Panc1 (cell line): ENCODE data around the gene GLIPR2. TPM values are rescaled to one million over a fixed set of nuclear protein-coding genes. Genes with fewer than 3 reads are reported as not detected.

ENCODE experiments used
- ATAC-seq: fragments of 200-7000 bp; cut with Tn5 transposase; 2 replicates; pipeline ENCODE4 v1.9.1; 2020; ENCODE audit warnings: mild to moderate bottlenecking, moderate library complexity
- BruUV-seq: library from RNA; stranded (reverse); fragments of 400-500 nt; replicated peaks from 2 replicates; lab custom pipeline; 2021; lab: Mats Ljungman, UMichigan
- CTCF ChIA-PET: fragments of 300-600 bp; sonication (Branson Sonifier 250); formaldehyde crosslinking; loops from one replicate; lab custom pipeline; 2022; ENCODE audit warnings: antibody characterized with exemption; lab: Charles Lee
- POLR2A ChIA-PET: fragments of 300-600 bp; sonication (Branson Sonifier 250); formaldehyde crosslinking; loops from one replicate; lab custom pipeline; 2022; ENCODE audit warnings: antibody characterized with exemption; lab: Charles Lee
- DNase-seq: peaks from one replicate; pipeline ENCODE4 v3.0.0-alpha.2; 2010; ENCODE audit warnings: low read depth, low spot score
- H3K27ac ChIP-seq: 2 replicates; pipeline ENCODE4 v1.5.1; 2011; ENCODE audit warnings: mild to moderate bottlenecking, low read length, inconsistent platforms
- H3K27me3 ChIP-seq: fragments of 200-500 bp; sonication (Bioruptor generic); 2 replicates; pipeline ENCODE4 v1.6.0; 2014; ENCODE audit warnings: low read length, inconsistent platforms; ENCODE audit not compliant: control insufficient read depth, insufficient read depth
- H3K36me3 ChIP-seq: fragments of 200-500 bp; sonication (Bioruptor generic); 2 replicates; pipeline ENCODE4 v1.5.1; 2014; ENCODE audit warnings: inconsistent platforms, mild to moderate bottlenecking, low read length, moderate library complexity; ENCODE audit not compliant: control insufficient read depth, insufficient read depth
- H3K4me1 ChIP-seq: 2 replicates; pipeline ENCODE4 v1.5.1; 2011; ENCODE audit warnings: inconsistent platforms, mild to moderate bottlenecking, low read length, moderate library complexity; ENCODE audit not compliant: control insufficient read depth, insufficient read depth
- H3K4me3 ChIP-seq, 2 experiments: 2 replicates each; pipeline ENCODE4 v1.5.1; 2011 to 2012; ENCODE audit warnings: low read depth in 2 of 2, low read length in 2 of 2, mild to moderate bottlenecking in 2 of 2, inconsistent platforms in 1 of 2, moderate library complexity in 1 of 2
- H3K9me3 ChIP-seq: fragments of 200-500 bp; sonication (Bioruptor generic); 2 replicates; pipeline ENCODE4 v1.5.1; 2014; ENCODE audit warnings: low read depth, mild to moderate bottlenecking, inconsistent platforms, low read length, moderate library complexity; ENCODE audit not compliant: control insufficient read depth, insufficient read depth
- CTCF ChIP-seq: fragments of 450-650 bp; IDR thresholded peaks from 2 replicates; pipeline ENCODE4 v1.5.1; 2017; ENCODE audit warnings: mild to moderate bottlenecking
- POLR2AphosphoS5 ChIP-seq: IDR thresholded peaks from 2 replicates; pipeline ENCODE4 v1.6.1; 2012; ENCODE audit warnings: mild to moderate bottlenecking, low read depth, low read length, moderate library complexity
- REST ChIP-seq, 2 experiments: IDR thresholded peaks; 2 replicates each; pipeline ENCODE4 v1.6.1; 2011 to 2012; ENCODE audit warnings: low read depth in 2 of 2, control low read depth in 1 of 2, low read length in 1 of 2, mild to moderate bottlenecking in 1 of 2, moderate library complexity in 1 of 2; ENCODE audit not compliant: insufficient read depth in 1 of 2
- SIN3A ChIP-seq: IDR thresholded peaks from 2 replicates; pipeline ENCODE4 v1.6.1; 2012; ENCODE audit warnings: low read depth, mild to moderate bottlenecking, low read length, moderate library complexity, borderline replicate concordance; ENCODE audit not compliant: insufficient read depth
- TCF7L2 ChIP-seq: IDR thresholded peaks from 2 replicates; pipeline ENCODE4 v1.6.1; 2011; ENCODE audit warnings: mild to moderate bottlenecking, low read depth, low read length, inconsistent platforms
- in situ Hi-C: cut with HindIII; loops from 2 replicates; pipeline ENCODE4 v1.10.0; 2016; ENCODE audit warnings: low sequenced_read_pairs, low pct_unique_long_range_greater_than_20kb
- intact Hi-C: fragments of 100-400 bp; cut with micrococcal nuclease; formaldehyde crosslinking; loops from one replicate; pipeline ENCODE4 v1.10.0; 2022; ENCODE audit not compliant: unreplicated experiment
- total RNA-seq: library from RNA; stranded (reverse); gene quantifications from one replicate; pipeline ENCODE4 v1.2.1, GENCODE V29; 2021; ENCODE audit not compliant: unreplicated experiment

The GLIPR2 gene
- total RNA-seq, 1 experiment from 2014 or later: 4.9 TPM

DNA sequence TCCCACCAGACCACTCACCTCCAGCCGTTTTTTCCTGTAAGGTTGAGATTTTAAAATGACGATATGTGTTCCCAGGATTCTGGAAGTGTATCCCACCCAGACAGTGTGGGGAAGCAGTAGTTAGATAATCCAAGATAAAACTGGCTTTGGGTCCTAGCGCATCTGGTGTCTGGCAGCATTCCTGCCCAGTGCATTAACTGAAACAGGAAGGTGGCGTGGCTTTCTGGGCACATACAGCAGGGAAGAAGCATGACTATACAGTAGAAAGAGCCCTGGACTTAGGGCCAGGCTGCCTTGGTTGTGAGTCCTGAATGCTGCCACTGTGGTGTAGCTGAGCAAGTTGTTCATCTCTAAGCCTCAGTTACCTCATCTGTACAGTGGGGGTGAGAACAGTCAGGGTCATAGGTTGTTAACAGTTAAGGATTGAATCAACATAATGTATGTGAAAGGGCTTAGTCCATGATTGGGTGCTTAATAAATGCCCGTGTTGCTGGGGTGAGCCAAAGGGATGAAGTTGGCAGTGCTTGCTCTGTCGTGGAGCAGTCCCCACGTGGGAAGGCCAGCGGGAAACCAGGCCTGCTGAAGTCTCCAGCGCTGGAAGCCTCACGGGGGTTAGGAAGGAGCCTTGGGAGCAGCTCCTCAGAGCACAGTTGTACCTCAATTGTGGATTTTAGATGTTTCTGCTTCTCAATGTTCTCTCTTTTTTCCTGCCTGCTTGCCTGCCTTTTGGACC, 72.2 kb downstream of the GLIPR2 start:
- Histone ChIP-seq H3K36me3 (peaks cover 76% of the 10 kb centered on the region), H3K27me3 (no peaks in the 10 kb centered on the region), H3K4me1 (peaks cover 17% of the 10 kb centered on the region; the same call in 1 of the 2 replicates), H3K4me3 (no peak overlapping the region), H3K9me3 (no peaks in the 10 kb centered on the region), H3K27ac (peak overlapping the region; percentile 25; the same call in 1 of the 2 replicates)
- ATAC-seq (no peak), DNase-seq (no peak)
- TF ChIP-seq CTCF (no peak), SIN3A (no peak), POLR2AphosphoS5 (no peak), TCF7L2 (no peak; the same call in 1 of the 2 replicates), REST (IDR thresholded peaks at IDR 0.05; ENCODE audit: insufficient read depth in 1 of 2, low read depth in 2 of 2, low read length in 1 of 2) (no peak)
- intact Hi-C loops: no loop called here
- ChIA-PET POLR2A (interaction anchor here (0.5 to 0.6 kb wide), 3 partner anchors 67 to 227 kb away, joined by 3 to 5 read pairs (median 4); no protein-coding TSS in a partner anchor), CTCF (no interaction called here)
- in situ Hi-C loops: no loop called here
- no TSS peak for BruUV-seq

DNA sequence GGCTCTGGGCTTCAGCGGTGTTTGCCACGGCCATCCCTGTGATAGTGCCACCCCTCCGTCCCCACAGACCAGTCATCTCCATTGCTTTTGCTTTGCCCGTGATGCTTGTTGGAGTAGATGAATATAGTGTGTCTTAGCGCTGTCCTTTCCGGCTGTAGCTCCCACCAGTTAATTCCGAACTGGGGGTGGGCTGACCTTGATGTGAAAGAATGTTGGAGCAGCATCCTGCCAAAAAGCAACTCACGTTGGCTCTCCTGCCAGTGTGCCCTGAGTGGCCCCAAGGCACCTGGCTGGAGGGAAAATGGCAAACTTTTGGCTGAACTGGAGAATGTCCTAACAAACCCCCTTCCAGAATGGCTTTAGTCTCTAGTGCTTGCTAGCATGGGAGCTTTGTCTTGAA, 74.2 kb downstream of the GLIPR2 start:
- BruUV-seq: no TSS peak
- TF ChIP-seq SIN3A (no peak), REST (IDR thresholded peaks at IDR 0.05; ENCODE audit: insufficient read depth in 1 of 2, low read depth in 2 of 2, low read length in 1 of 2) (no peak), TCF7L2 (no peak), CTCF (no peak), POLR2AphosphoS5 (no peak)
- H3K4me1 ChIP-seq: peaks cover 17% of the 10 kb centered on the region; the same call in 1 of the 2 replicates
- intact Hi-C loops (no loop called here), in situ Hi-C loops (no loop called here)
- no peaks in the 10 kb centered on the region for H3K9me3 ChIP-seq
- POLR2A ChIA-PET: no interaction called here
- DNase-seq (no peak), ATAC-seq (no peak)
- H3K4me3 ChIP-seq: no peak overlapping the region
- peaks cover 70% of the 10 kb centered on the region for H3K36me3 ChIP-seq
- H3K27me3 ChIP-seq: no peaks in the 10 kb centered on the region
- no peak overlapping the region for H3K27ac ChIP-seq
- CTCF ChIA-PET: no interaction called here
